OCI-LY7 (cell line): ENCODE data around the gene SDK2.

Source experiments
- CTCF ChIP-seq: fragments of 200-600 bp; sonication (generic); conservative IDR thresholded peaks from 2 replicates; pipeline ENCODE4 v1.5.1; 2014; ENCODE audit warnings: mild to moderate bottlenecking, antibody characterized with exemption, low read length, moderate library complexity, mixed read lengths
- EZH2phosphoT487 ChIP-seq: fragments of 200-600 bp; sonication (generic); IDR thresholded peaks from 2 replicates; pipeline ENCODE4 v1.6.1; 2018; ENCODE audit warnings: low read depth, borderline replicate concordance, mild to moderate bottlenecking, mixed run types, antibody characterized with exemption, low read length, moderate library complexity, mixed read lengths

GRCh38 chr17:73576556-73577098 is 67.6 kb downstream of the SDK2 start:
- TF ChIP-seq CTCF: no peak
- TF ChIP-seq EZH2phosphoT487: no peak
